ENCODE data around the gene APOD. TPM values are rescaled to one million over a fixed set of nuclear protein-coding genes. Genes with fewer than 3 reads are reported as not detected.
"Not testable (repeated sequence)": the region's sequence is repeated elsewhere in the genome, so short reads cannot be mapped to it uniquely, and the experiment has no call there.

APOD gene
- total RNA-seq: 19.2 TPM
- polyA plus RNA-seq (ENCODE audit: insufficient read depth in 1 of 8, insufficient read length in 8 of 8, low replicate concordance in 1 of 8): 10 to 100 TPM; 31.2 to 58.9 (median 47.1) TPM
- long read RNA-seq, donor 1, transcript APOD-201 (5 exons, 1,130 nt): major isoform, 20 of 20 reads
- long read RNA-seq, donor 1, partial matches to known transcripts: 0 of 20 reads
- long read RNA-seq, donor 1, other reads (novel, unspliced or antisense): 0 of 20 reads
- long read RNA-seq, donor 2, partial matches to known transcripts: 0 of 3 reads
- long read RNA-seq, donor 2, other reads (novel, unspliced or antisense): 0 of 3 reads
- long read RNA-seq, donor 3, transcript APOD-201 (5 exons, 1,130 nt): major isoform, 31 of 31 reads
- long read RNA-seq, donor 3, partial matches to known transcripts: 0 of 31 reads
- long read RNA-seq, donor 3, other reads (novel, unspliced or antisense): 0 of 31 reads
- long read RNA-seq, donor 4, transcript APOD-201 (5 exons, 1,130 nt): major isoform, 18 of 18 reads
- long read RNA-seq, donor 4, partial matches to known transcripts: 0 of 18 reads
- long read RNA-seq, donor 4, other reads (novel, unspliced or antisense): 0 of 18 reads
- long read RNA-seq, donor 5, transcript APOD-201 (5 exons, 1,130 nt): major isoform, 29 of 29 reads
- long read RNA-seq, donor 5, partial matches to known transcripts: 0 of 29 reads
- long read RNA-seq, donor 5, other reads (novel, unspliced or antisense): 0 of 29 reads
- long read RNA-seq, donor 6, transcript APOD-201 (5 exons, 1,130 nt): major isoform, 20 of 70 reads
- long read RNA-seq, donor 6, partial matches to known transcripts: 49 of 70 reads
- long read RNA-seq, donor 6, other reads (novel, unspliced or antisense): 0 of 70 reads
- long read RNA-seq, donor 7, transcript APOD-201 (5 exons, 1,130 nt): major isoform, 34 of 65 reads
- long read RNA-seq, donor 7, partial matches to known transcripts: 31 of 65 reads
- long read RNA-seq, donor 7, other reads (novel, unspliced or antisense): 0 of 65 reads
- long read RNA-seq, donor 8, transcript APOD-201 (5 exons, 1,130 nt): major isoform, 53 of 55 reads
- long read RNA-seq, donor 8, partial matches to known transcripts: 0 of 55 reads
- long read RNA-seq, donor 8, other reads (novel, unspliced or antisense): 0 of 55 reads
- long read RNA-seq, donor 9, transcript APOD-201 (5 exons, 1,130 nt): major isoform, 15 of 33 reads
- long read RNA-seq, donor 9, partial matches to known transcripts: 18 of 33 reads
- long read RNA-seq, donor 9, other reads (novel, unspliced or antisense): 0 of 33 reads
- long read RNA-seq, donor 10, transcript APOD-201 (5 exons, 1,130 nt): major isoform, 28 of 28 reads
- long read RNA-seq, donor 10, partial matches to known transcripts: 0 of 28 reads
- long read RNA-seq, donor 10, other reads (novel, unspliced or antisense): 0 of 28 reads
- long read RNA-seq, donor 11, transcript APOD-201 (5 exons, 1,130 nt): major isoform, 31 of 43 reads
- long read RNA-seq, donor 11, partial matches to known transcripts: 6 of 43 reads
- long read RNA-seq, donor 11, other reads (novel, unspliced or antisense): 5 of 43 reads

GRCh38 chr3:195583831-195584542 is at the start of gene APOD:
Gene APOD, minus strand, starts transcription at chr3:195583940. Its CDS starts 4,479 bp downstream, at chr3:195579461.
- H3K9me3 ChIP-seq (replicated peaks; ENCODE audit: control insufficient read depth, low read depth, low read length): no peaks in the 10 kb centered on the region
- H3K4me1 ChIP-seq (ENCODE audit: control insufficient read depth, insufficient read depth, low read length): peaks cover 16% of the 10 kb centered on the region
- DNase-seq: peak; percentile 91
- peaks cover 2% of the 10 kb centered on the region for H3K27me3 ChIP-seq (ENCODE audit: control insufficient read depth, insufficient read depth, low read length)
- H3K4me3 ChIP-seq (ENCODE audit: low read length): peak within 1 kb of the TSS; percentile 5
- H3K36me3 ChIP-seq (ENCODE audit: control insufficient read depth, insufficient read depth, low read length): no peaks in the 10 kb centered on the region
- peak within 1 kb of the TSS; percentile 78 for H3K27ac ChIP-seq (ENCODE audit: low read length)
- WGBS (ENCODE audit: insufficient coverage): 49% methylated on average over 2 of the region's 16 CpGs

- not testable (repeated sequence) for DNase-seq; H3K27ac ChIP-seq (ENCODE audit: low read length); H3K4me3 ChIP-seq (ENCODE audit: low read length); H3K9me3 ChIP-seq (replicated peaks; ENCODE audit: control insufficient read depth, low read depth, low read length); H3K36me3 ChIP-seq (ENCODE audit: control insufficient read depth, insufficient read depth, low read length); H3K27me3 ChIP-seq (ENCODE audit: control insufficient read depth, insufficient read depth, low read length); H3K4me1 ChIP-seq (ENCODE audit: control insufficient read depth, insufficient read depth, low read length)
- WGBS (ENCODE audit: insufficient coverage): no CpG with 5 or more reads among the region's 3 CpGs
Observed at GRCh38 chr3:195633351-195633750, 49.6 kb upstream of the APOD start.

GRCh38 chr3:195632501-195633185 is 48.9 kb upstream of the APOD start:
- WGBS (ENCODE audit: insufficient coverage): 89% methylated on average over 10 of the region's 19 CpGs
- H3K9me3 ChIP-seq (replicated peaks; ENCODE audit: control insufficient read depth, low read depth, low read length); H3K27ac ChIP-seq (ENCODE audit: low read length); H3K4me1 ChIP-seq (ENCODE audit: control insufficient read depth, insufficient read depth, low read length); H3K4me3 ChIP-seq (ENCODE audit: low read length); H3K36me3 ChIP-seq (ENCODE audit: control insufficient read depth, insufficient read depth, low read length); DNase-seq; H3K27me3 ChIP-seq (ENCODE audit: control insufficient read depth, insufficient read depth, low read length): not testable (repeated sequence)

- DNase-seq; H3K4me3 ChIP-seq (ENCODE audit: low read length); H3K27ac ChIP-seq (ENCODE audit: low read length); H3K9me3 ChIP-seq (replicated peaks; ENCODE audit: control insufficient read depth, low read depth, low read length); H3K36me3 ChIP-seq (ENCODE audit: control insufficient read depth, insufficient read depth, low read length); H3K4me1 ChIP-seq (ENCODE audit: control insufficient read depth, insufficient read depth, low read length); H3K27me3 ChIP-seq (ENCODE audit: control insufficient read depth, insufficient read depth, low read length): not testable (repeated sequence)
- WGBS (ENCODE audit: insufficient coverage): 83% methylated on average over 6 of the region's 20 CpGs
Observed at GRCh38 chr3:195632046-195632445, 48.3 kb upstream of the APOD start.

- not testable (repeated sequence) for H3K4me3 ChIP-seq (ENCODE audit: low read length); H3K27ac ChIP-seq (ENCODE audit: low read length); H3K9me3 ChIP-seq (replicated peaks; ENCODE audit: control insufficient read depth, low read depth, low read length); DNase-seq; H3K36me3 ChIP-seq (ENCODE audit: control insufficient read depth, insufficient read depth, low read length); H3K27me3 ChIP-seq (ENCODE audit: control insufficient read depth, insufficient read depth, low read length); H3K4me1 ChIP-seq (ENCODE audit: control insufficient read depth, insufficient read depth, low read length)
- no CpG with 5 or more reads among the region's 13 CpGs for WGBS (ENCODE audit: insufficient coverage)
Observed at GRCh38 chr3:195630938-195631495, 47.3 kb upstream of the APOD start.

- not testable (repeated sequence) for H3K9me3 ChIP-seq (replicated peaks; ENCODE audit: control insufficient read depth, low read depth, low read length); H3K4me3 ChIP-seq (ENCODE audit: low read length); H3K36me3 ChIP-seq (ENCODE audit: control insufficient read depth, insufficient read depth, low read length); H3K27me3 ChIP-seq (ENCODE audit: control insufficient read depth, insufficient read depth, low read length); DNase-seq; H3K27ac ChIP-seq (ENCODE audit: low read length); H3K4me1 ChIP-seq (ENCODE audit: control insufficient read depth, insufficient read depth, low read length)
- 64% methylated on average over 15 of the region's 32 CpGs for WGBS (ENCODE audit: insufficient coverage)
Observed at GRCh38 chr3:195630086-195630917, 46.6 kb upstream of the APOD start.

GRCh38 chr3:195629682-195630081 is 45.9 kb upstream of the APOD start:
- not testable (repeated sequence) for H3K36me3 ChIP-seq (ENCODE audit: control insufficient read depth, insufficient read depth, low read length); H3K4me1 ChIP-seq (ENCODE audit: control insufficient read depth, insufficient read depth, low read length); H3K27me3 ChIP-seq (ENCODE audit: control insufficient read depth, insufficient read depth, low read length); H3K9me3 ChIP-seq (replicated peaks; ENCODE audit: control insufficient read depth, low read depth, low read length); H3K4me3 ChIP-seq (ENCODE audit: low read length); H3K27ac ChIP-seq (ENCODE audit: low read length); DNase-seq
- WGBS (ENCODE audit: insufficient coverage): no CpG with 5 or more reads among the region's 7 CpGs

GRCh38 chr3:195628386-195628920 is 44.7 kb upstream of the APOD start:
- not testable (repeated sequence) for H3K4me3 ChIP-seq (ENCODE audit: low read length); H3K9me3 ChIP-seq (replicated peaks; ENCODE audit: control insufficient read depth, low read depth, low read length); H3K27me3 ChIP-seq (ENCODE audit: control insufficient read depth, insufficient read depth, low read length); H3K27ac ChIP-seq (ENCODE audit: low read length); H3K36me3 ChIP-seq (ENCODE audit: control insufficient read depth, insufficient read depth, low read length); DNase-seq; H3K4me1 ChIP-seq (ENCODE audit: control insufficient read depth, insufficient read depth, low read length)
- WGBS (ENCODE audit: insufficient coverage): 86% methylated on average over 13 of the region's 23 CpGs
